Adrenal gland (tissue), 5 donors: Measurements from ENCODE around the gene DHRS13.

Experiments
- CTCF ChIP-seq, 6 experiments: fragments of 450-650 bp in 4 of 6; fragments of 200-600 bp in 2 of 6; sonication (generic) in 1 of 6; IDR thresholded peaks; 1 replicate in 5 of 6; 2 replicates in 1 of 6; pipeline versions ENCODE4 v1.5.1 to v1.8.0; 2016 to 2021; ENCODE audit warnings: antibody characterized with exemption in 6 of 6, mild to moderate bottlenecking in 2 of 6, moderate library complexity in 1 of 6
- POLR2A ChIP-seq, 2 donors: fragments of 450-650 bp; IDR thresholded peaks; one replicate each; pipeline ENCODE4 v1.6.1; 2017; ENCODE audit warnings: antibody characterized with exemption in 2 of 2, mild to moderate bottlenecking in 2 of 2, moderate library complexity in 1 of 2
- donor health status: DM: no; HTN: no; CAD: no.

GRCh38 chr17:28940675-28941074, 37.8 kb upstream of the DHRS13 start:
- no peak for TF ChIP-seq CTCF (IDR thresholded peaks at IDR 0.05)
- TF ChIP-seq POLR2A (IDR thresholded peaks at IDR 0.05) = no peak
